AG10803 (cell line): Measurements from ENCODE around the gene GPX4.

Experiments
- DNase-seq: peaks from one replicate; pipeline ENCODE4 v3.0.0; 2010; ENCODE audit warnings: low read depth
- H3K4me3 ChIP-seq: 2 replicates; pipeline ENCODE4 v1.5.1; 2011; ENCODE audit warnings: mild to moderate bottlenecking, low read length, control low read depth
- TF ChIP-seq, protein P1 (sequence below): conservative IDR thresholded peaks from 2 replicates; pipeline ENCODE4 v1.5.1; 2011; ENCODE audit warnings: mild to moderate bottlenecking, low read length, control low read depth, inconsistent platforms

The GPX4 gene

DNA sequence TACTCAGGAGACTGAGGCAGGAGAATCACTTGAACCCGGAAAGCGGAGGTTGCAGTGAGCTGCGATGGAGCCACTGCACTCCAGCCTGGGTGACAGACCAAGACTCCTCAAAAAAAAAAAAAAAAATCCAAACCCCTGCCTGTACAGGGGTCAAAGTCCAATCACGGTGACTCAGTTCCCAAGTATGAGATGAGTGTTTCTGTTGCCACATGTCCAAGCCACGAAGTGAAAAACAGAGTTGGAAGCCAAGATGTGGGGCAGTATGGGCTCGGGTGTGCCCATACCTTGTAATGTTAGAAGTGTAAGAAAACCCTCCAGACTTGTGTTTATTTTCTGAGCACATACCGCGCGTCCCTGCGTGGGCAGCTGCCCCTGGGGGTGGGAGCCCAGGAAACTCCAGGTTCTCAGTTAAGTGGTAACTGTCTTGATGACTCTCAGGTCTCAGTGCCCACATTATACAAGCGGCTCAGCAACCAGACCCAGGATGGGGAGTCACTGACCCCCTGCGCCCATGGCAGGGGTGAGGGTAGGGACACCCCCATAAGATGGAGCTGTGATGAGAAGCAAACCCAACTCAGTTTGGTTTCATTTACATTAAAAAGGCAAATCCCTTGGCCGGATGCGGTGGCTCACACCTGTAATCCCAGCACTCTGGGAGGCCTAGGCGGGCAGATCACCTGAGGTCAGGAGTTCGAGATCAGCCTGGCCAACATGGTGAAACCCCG is 1.2 kb upstream of the GPX4 start:
- TF ChIP-seq, protein P1, sequence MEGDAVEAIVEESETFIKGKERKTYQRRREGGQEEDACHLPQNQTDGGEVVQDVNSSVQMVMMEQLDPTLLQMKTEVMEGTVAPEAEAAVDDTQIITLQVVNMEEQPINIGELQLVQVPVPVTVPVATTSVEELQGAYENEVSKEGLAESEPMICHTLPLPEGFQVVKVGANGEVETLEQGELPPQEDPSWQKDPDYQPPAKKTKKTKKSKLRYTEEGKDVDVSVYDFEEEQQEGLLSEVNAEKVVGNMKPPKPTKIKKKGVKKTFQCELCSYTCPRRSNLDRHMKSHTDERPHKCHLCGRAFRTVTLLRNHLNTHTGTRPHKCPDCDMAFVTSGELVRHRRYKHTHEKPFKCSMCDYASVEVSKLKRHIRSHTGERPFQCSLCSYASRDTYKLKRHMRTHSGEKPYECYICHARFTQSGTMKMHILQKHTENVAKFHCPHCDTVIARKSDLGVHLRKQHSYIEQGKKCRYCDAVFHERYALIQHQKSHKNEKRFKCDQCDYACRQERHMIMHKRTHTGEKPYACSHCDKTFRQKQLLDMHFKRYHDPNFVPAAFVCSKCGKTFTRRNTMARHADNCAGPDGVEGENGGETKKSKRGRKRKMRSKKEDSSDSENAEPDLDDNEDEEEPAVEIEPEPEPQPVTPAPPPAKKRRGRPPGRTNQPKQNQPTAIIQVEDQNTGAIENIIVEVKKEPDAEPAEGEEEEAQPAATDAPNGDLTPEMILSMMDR, result no peak
- peak; percentile 100 for DNase-seq

GRCh38 chr19:1103132-1103707 is 574 bp upstream of the GPX4 start:
- DNase-seq, result peak; percentile 50
- TF ChIP-seq, protein P1, result no peak
- peak overlapping the region; percentile 47 for H3K4me3 ChIP-seq

More for the DNA sequence above, 1.2 kb upstream of the GPX4 start:
- peak overlapping the region; percentile 39 for H3K4me3 ChIP-seq

DNA sequence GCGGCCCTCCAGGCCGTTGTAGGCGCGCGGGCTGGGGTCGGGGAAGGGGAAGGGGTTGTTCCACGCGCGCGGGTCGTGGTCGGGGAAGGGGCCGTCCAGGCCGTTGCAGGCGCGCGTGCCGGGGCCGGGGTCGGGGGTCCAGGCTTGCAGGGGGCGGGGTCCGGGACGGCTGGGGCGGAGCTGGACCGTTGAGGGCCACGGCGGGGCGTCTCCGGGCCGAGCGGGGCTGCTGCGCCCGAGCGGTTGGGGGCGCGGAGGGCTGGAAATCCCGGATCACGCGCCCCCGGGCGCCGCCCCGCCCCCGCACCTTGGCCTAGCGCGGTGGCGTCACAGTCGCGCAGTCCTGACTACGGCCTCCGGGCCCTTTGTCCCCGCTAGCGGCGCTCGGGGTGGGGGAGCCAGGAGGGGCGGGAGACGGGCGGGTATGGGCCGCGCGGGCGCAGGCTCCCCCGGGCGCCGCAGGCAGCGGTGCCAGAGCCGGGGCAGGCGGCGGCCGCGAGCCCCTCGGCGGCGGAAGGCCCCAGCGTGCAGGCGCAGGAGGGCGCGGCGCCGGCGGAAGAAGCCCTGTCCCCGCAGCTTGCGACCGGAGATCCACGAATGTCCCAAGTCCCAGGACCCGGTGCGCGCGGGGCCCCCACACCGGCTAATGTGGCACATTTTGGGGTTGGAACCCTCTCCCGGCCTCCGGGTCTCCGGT is 665 bp downstream of the GPX4 start:
- TF ChIP-seq, protein P1, result no peak
- peak; percentile 59 for DNase-seq
- H3K4me3 ChIP-seq, result peak overlapping the region; percentile 77

DNA sequence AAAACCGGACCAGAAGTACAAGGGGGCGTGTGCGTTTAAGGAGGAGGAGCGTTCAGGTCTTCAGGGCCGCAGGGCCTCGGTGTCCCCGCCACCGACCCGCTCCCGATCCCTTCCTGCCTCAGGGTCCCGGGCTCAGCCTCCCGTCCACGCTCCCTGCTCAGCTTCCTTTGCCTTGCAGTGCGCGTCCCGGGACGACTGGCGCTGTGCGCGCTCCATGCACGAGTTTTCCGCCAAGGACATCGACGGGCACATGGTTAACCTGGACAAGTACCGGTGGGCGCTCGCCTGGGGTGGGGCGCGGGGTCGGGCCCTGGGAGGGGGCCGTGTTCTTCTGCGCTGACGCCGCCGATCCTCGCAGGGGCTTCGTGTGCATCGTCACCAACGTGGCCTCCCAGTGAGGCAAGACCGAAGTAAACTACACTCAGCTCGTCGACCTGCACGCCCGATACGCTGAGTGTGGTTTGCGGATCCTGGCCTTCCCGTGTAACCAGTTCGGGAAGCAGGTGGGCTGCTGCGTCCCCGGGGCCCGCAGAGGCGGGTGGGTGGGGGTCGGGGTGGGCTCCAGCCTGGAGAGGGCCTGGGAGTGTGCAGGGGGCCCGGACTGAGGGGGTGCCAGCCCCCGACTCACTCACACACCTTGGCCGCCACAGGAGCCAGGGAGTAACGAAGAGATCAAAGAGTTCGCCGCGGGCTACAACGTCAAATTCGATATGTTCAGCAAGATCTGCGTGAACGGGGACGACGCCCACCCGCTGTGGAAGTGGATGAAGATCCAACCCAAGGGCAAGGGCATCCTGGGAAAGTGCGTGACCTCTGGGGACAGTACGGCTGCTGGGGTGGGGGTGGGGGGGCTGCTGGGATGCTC is 1.4 kb downstream of the GPX4 start:
- TF ChIP-seq, protein P1, result no peak
- peak; percentile 46 for DNase-seq
- H3K4me3 ChIP-seq, result peak overlapping the region; percentile 77

- peak overlapping the region; percentile 77 for H3K4me3 ChIP-seq
- TF ChIP-seq, protein P1, result 0 out of 2 replicates have a peak, but pooled peaks have one; percentile 11
- peak; percentile 24 for DNase-seq
Observed at GRCh38 chr19:1105873-1106840, 2.4 kb downstream of the GPX4 start.
